Panc1 (cell line): ENCODE data around the gene EML5. TPM values are rescaled to one million over a fixed set of nuclear protein-coding genes. Genes with fewer than 3 reads are reported as not detected.

ENCODE experiments used
- ATAC-seq: fragments of 200-7000 bp; cut with Tn5 transposase; 2 replicates; pipeline ENCODE4 v1.9.1; 2020; ENCODE audit warnings: mild to moderate bottlenecking, moderate library complexity
- BruUV-seq: library from RNA; stranded (reverse); fragments of 400-500 nt; replicated peaks from 2 replicates; lab custom pipeline; 2021; lab: Mats Ljungman, UMichigan
- CTCF ChIA-PET: fragments of 300-600 bp; sonication (Branson Sonifier 250); formaldehyde crosslinking; loops from one replicate; lab custom pipeline; 2022; ENCODE audit warnings: antibody characterized with exemption; lab: Charles Lee
- POLR2A ChIA-PET: fragments of 300-600 bp; sonication (Branson Sonifier 250); formaldehyde crosslinking; loops from one replicate; lab custom pipeline; 2022; ENCODE audit warnings: antibody characterized with exemption; lab: Charles Lee
- DNase-seq: peaks from one replicate; pipeline ENCODE4 v3.0.0-alpha.2; 2010; ENCODE audit warnings: low read depth, low spot score
- H3K27ac ChIP-seq: 2 replicates; pipeline ENCODE4 v1.5.1; 2011; ENCODE audit warnings: mild to moderate bottlenecking, low read length, inconsistent platforms
- H3K27me3 ChIP-seq: fragments of 200-500 bp; sonication (Bioruptor generic); 2 replicates; pipeline ENCODE4 v1.6.0; 2014; ENCODE audit warnings: low read length, inconsistent platforms; ENCODE audit not compliant: control insufficient read depth, insufficient read depth
- H3K36me3 ChIP-seq: fragments of 200-500 bp; sonication (Bioruptor generic); 2 replicates; pipeline ENCODE4 v1.5.1; 2014; ENCODE audit warnings: inconsistent platforms, mild to moderate bottlenecking, low read length, moderate library complexity; ENCODE audit not compliant: control insufficient read depth, insufficient read depth
- H3K4me1 ChIP-seq: 2 replicates; pipeline ENCODE4 v1.5.1; 2011; ENCODE audit warnings: inconsistent platforms, mild to moderate bottlenecking, low read length, moderate library complexity; ENCODE audit not compliant: control insufficient read depth, insufficient read depth
- H3K4me3 ChIP-seq, 2 experiments: 2 replicates each; pipeline ENCODE4 v1.5.1; 2011 to 2012; ENCODE audit warnings: low read depth in 2 of 2, low read length in 2 of 2, mild to moderate bottlenecking in 2 of 2, inconsistent platforms in 1 of 2, moderate library complexity in 1 of 2
- H3K9me3 ChIP-seq: fragments of 200-500 bp; sonication (Bioruptor generic); 2 replicates; pipeline ENCODE4 v1.5.1; 2014; ENCODE audit warnings: low read depth, mild to moderate bottlenecking, inconsistent platforms, low read length, moderate library complexity; ENCODE audit not compliant: control insufficient read depth, insufficient read depth
- CTCF ChIP-seq: fragments of 450-650 bp; IDR thresholded peaks from 2 replicates; pipeline ENCODE4 v1.5.1; 2017; ENCODE audit warnings: mild to moderate bottlenecking
- POLR2AphosphoS5 ChIP-seq: IDR thresholded peaks from 2 replicates; pipeline ENCODE4 v1.6.1; 2012; ENCODE audit warnings: mild to moderate bottlenecking, low read depth, low read length, moderate library complexity
- REST ChIP-seq, 2 experiments: IDR thresholded peaks; 2 replicates each; pipeline ENCODE4 v1.6.1; 2011 to 2012; ENCODE audit warnings: low read depth in 2 of 2, control low read depth in 1 of 2, low read length in 1 of 2, mild to moderate bottlenecking in 1 of 2, moderate library complexity in 1 of 2; ENCODE audit not compliant: insufficient read depth in 1 of 2
- SIN3A ChIP-seq: IDR thresholded peaks from 2 replicates; pipeline ENCODE4 v1.6.1; 2012; ENCODE audit warnings: low read depth, mild to moderate bottlenecking, low read length, moderate library complexity, borderline replicate concordance; ENCODE audit not compliant: insufficient read depth
- TCF7L2 ChIP-seq: IDR thresholded peaks from 2 replicates; pipeline ENCODE4 v1.6.1; 2011; ENCODE audit warnings: mild to moderate bottlenecking, low read depth, low read length, inconsistent platforms
- in situ Hi-C: cut with HindIII; loops from 2 replicates; pipeline ENCODE4 v1.10.0; 2016; ENCODE audit warnings: low sequenced_read_pairs, low pct_unique_long_range_greater_than_20kb
- intact Hi-C: fragments of 100-400 bp; cut with micrococcal nuclease; formaldehyde crosslinking; loops from one replicate; pipeline ENCODE4 v1.10.0; 2022; ENCODE audit not compliant: unreplicated experiment
- total RNA-seq: library from RNA; stranded (reverse); gene quantifications from one replicate; pipeline ENCODE4 v1.2.1, GENCODE V29; 2021; ENCODE audit not compliant: unreplicated experiment

EML5 gene
- total RNA-seq, 1 experiment from 2014 or later: 0.10 TPM

GRCh38 chr14:88613552-88614010 lies 179.2 kb downstream of the EML5 start:
- no peak for DNase-seq
- Histone ChIP-seq H3K36me3 (peaks cover 30% of the 10 kb centered on the region), H3K27ac (no peak overlapping the region), H3K9me3 (no peaks in the 10 kb centered on the region), H3K4me3 (no peak overlapping the region), H3K27me3 (no peaks in the 10 kb centered on the region), H3K4me1 (no peaks in the 10 kb centered on the region)
- ChIA-PET POLR2A (no interaction called here), CTCF (no interaction called here)
- BruUV-seq: no TSS peak
- in situ Hi-C loops: no loop called here
- ATAC-seq: no peak
- TF ChIP-seq TCF7L2 (no peak), REST (IDR thresholded peaks at IDR 0.05; ENCODE audit: insufficient read depth in 1 of 2, low read depth in 2 of 2, low read length in 1 of 2) (no peak), CTCF (no peak), SIN3A (no peak), POLR2AphosphoS5 (no peak)
- intact Hi-C loops: no loop called here

- H3K4me1 ChIP-seq: no peaks in the 10 kb centered on the region
- CTCF ChIA-PET: no interaction called here
- POLR2A ChIA-PET: interaction anchor here (0.5 kb wide), 1 partner anchor 409 kb away, joined by 4 read pairs; no protein-coding TSS in a partner anchor
These were observed 179.8 kb downstream of the EML5 start for GRCh38 chr14:88612981-88613380.

More at GRCh38 chr14:88612981-88613380, 179.8 kb downstream of the EML5 start:
- in situ Hi-C loops: no loop called here
- no peak overlapping the region for H3K4me3 ChIP-seq
- no peaks in the 10 kb centered on the region for H3K9me3 ChIP-seq
- H3K36me3 ChIP-seq: peaks cover 32% of the 10 kb centered on the region
- H3K27me3 ChIP-seq: no peaks in the 10 kb centered on the region
- TF ChIP-seq TCF7L2 (no peak), REST (IDR thresholded peaks at IDR 0.05; ENCODE audit: insufficient read depth in 1 of 2, low read depth in 2 of 2, low read length in 1 of 2) (no peak), CTCF (no peak), SIN3A (no peak), POLR2AphosphoS5 (no peak)
- intact Hi-C loops: no loop called here
- H3K27ac ChIP-seq: no peak overlapping the region
- DNase-seq: no peak
- BruUV-seq: no TSS peak
- no peak for ATAC-seq
